ENCODE data around the gene GPR142. TPM values are rescaled to one million over a fixed set of nuclear protein-coding genes. Genes with fewer than 3 reads are reported as not detected.
"Not testable (repeated sequence)": the region's sequence is repeated elsewhere in the genome, so short reads cannot be mapped to it uniquely, and the experiment has no call there.

The GPR142 gene
- total RNA-seq, 1 donor from 2014 or later: not detected

DNA sequence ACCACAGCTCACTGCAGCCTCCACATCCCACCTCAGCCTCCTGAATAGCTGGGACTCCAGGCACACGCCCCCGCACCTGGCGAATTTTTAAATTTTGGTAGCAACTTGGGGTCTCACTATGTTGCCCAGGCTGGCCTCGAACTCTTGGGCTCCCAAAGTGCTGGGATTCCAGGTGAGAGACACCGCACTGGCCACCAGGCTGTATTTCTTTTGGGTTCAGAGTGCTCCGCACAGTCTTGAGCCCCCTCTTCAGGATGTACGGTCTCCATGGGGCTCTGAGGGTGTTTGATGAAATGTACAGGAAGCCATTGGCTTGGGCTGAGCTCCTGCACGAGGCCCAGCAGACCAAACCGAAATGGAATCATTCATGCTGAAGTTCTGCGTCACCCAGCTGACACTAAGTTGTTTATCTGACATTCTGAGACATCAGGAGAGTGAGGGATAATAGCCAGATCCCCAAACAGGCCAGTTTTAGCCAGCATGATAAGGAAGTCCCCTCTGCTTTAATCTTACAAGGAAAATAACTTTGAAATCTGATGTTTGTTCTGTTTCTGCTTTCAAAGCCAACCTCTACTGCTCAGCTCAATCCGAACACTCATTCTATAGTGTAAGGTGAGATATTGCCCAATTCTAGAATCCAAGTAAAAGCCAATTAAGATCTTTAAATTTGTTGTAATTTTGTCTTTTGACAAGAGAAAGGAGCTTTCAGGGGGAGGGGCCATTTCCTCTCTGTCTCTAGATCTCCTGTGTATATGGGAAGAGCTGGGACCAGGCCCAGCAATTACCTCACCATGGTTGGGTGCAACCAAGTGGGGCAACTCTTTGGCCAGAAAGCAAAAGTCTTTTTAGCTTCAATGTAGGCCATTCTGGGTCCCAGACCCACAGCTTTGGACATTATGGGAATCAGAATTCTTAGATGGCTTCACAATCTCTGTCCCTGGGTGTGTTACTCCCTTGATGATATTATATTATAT is 23.7 kb downstream of the GPR142 start:
- DNase-seq (ENCODE audit: extremely low read depth, low read depth, low spot score): no peak

DNA sequence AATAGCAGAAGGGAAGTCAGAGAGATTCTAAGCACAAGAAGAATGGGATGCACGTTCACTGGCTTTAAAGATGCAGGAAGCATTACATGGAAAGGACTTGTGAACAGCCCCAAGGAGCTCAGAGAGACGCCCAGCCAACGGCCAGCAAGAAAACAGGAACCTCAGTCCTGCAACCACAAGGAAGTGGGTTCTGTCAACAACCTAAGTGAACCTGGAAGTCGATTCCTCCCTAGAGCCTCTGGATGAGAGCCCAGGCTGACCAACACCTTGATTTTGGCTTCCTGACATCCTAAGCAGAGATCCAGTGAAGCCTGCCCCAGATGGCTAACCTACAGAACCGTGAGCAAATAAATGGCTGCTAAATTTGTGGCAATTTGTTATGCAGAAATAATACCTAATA is 24.5 kb downstream of the GPR142 start:
- DNase-seq (ENCODE audit: extremely low read depth, low read depth, low spot score): no peak

DNA sequence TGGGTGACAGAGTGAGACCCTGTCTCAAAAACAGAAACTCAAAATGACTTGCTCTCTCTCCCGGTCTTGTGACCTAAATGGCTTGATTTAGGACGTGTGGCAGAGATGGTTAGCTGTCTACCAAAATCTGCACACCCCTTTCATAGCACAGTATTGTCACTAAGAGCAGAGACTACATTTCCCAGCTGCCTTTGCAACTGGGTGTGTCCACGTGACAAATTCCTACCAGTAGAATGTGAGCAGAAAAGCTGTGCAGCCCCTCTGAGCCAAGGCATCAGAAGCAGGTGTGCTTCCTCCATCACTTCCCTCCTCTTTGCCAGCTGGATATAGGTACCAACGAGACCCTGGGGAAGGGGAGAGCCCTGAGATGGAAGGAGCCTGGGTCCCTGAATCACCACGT is 25.5 kb downstream of the GPR142 start:
- no peak for DNase-seq (ENCODE audit: extremely low read depth, low read depth, low spot score)

DNA sequence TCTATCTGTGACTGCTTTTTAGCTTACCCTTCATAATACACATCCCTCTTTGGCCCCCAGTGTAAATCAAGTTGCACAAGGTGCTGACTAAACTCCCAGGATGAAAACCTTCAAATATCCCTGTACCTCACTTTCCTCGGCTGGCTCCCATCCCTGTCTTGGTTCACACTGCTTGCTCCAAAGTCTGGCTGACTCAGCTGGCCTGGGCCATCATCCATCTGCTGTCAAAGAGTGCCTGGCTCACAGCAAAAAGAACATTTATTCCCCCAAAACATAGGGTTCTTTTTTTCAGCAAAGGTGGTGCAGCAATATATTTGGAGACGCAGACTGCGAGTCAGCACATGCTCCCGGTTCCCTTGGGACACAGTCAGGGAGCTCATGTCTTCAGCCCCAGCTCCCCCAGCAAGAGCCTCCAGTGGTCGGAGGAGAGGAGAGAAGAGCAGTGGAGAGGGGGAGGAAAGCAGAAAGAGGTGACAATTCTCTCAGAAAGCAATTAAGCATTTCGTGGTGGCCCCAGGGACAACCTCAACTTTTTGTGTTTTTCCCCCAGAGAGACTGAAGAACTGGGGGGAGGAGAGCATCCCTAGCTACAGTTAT is 26.1 kb downstream of the GPR142 start:
- no peak for DNase-seq (ENCODE audit: extremely low read depth, low read depth, low spot score)

DNA sequence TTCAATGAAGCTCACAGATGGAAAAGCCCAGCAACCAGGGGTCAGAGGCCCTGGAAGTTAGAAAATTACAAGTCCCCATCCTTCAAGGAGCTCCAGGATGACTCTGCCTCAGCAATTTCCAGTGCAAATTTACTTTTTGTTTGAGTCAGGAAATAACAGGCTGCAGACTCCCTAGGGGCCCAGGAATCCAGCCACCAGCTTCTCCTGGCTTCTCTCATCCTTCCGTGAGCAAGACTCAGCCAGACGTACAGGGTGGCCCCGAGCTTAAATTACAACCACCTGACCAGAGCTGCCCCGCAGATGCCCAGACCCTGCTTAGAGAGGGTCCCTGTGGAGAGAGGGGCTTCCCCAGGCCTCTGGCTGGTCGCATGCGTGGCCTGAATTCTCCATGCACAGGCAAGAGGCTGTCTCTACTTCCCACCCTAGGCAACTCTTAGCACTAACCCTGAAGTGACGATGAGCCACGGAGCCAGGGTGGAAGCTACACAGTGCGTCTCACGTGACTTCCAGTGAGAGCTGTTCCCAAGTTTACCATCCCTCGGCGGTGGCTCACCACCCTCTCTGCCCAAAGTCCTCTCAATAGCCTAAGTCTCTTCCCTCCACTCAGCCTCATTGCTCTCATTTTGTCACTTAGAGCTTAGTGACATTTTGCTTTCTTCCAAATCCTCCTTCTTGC is 27.1 kb downstream of the GPR142 start:
- no peak for DNase-seq (ENCODE audit: extremely low read depth, low read depth, low spot score)

DNA sequence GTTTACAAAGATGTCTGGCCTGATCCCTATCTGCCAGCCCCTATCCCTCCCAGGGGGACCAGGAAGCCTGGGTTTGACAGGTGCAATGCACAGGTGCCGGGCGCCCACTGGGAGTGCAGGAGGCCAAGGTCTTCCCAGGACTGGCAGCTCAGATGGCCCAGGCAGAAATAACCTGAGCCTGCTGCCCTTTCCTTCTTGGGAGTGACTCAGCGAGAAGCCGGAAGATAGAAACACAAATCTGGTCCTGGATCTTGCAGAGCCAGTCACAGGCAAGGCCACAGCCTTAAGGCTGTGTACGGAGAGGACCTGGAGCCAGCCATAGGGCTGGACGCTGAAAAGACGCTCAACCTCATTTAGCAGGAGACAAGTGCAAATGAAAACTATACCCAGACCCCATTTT is 27.7 kb downstream of the GPR142 start:
- DNase-seq (ENCODE audit: extremely low read depth, low read depth, low spot score): no peak

DNA sequence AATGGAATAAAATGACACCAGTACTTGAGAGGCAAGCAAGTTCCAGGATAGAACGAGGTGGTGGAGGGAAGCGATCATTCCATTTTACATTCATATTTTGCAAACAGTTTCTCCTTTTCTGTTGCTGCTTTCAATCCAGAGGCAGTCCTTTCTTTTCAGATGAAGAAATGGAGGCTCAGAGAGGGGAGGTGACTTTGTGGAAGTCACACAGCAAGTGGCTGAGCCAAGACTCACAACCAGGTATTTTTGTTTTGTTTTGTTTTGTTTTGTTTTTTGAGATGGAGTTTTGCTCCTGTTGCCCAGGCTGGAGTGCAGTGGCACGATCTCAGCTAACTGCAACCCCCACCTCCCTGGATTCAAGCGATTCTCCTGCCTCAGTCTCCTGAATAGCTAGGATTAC is 29.3 kb downstream of the GPR142 start:
- no peak for DNase-seq (ENCODE audit: extremely low read depth, low read depth, low spot score)

DNA sequence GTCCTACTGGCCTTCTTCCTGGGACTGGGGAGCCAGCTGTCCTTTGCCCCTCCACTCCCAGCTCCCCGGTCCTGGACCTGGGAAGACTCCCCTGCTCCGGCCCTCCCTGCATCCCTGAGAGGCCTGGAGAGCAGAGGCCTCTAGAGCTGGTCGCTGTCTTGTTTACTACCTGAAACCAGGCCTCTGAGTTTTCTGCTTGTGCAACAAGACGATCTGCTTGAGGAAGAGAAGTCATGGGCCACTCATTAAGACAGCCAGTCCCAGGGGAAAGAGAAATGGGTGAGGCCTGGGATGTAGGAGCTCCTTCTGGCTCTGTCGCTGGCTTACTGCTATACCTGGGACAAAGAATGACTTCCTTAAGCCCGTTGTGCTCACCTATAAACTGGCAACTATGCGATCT is 34.7 kb downstream of the GPR142 start:
- DNase-seq (ENCODE audit: extremely low read depth, low read depth, low spot score): no peak

DNA sequence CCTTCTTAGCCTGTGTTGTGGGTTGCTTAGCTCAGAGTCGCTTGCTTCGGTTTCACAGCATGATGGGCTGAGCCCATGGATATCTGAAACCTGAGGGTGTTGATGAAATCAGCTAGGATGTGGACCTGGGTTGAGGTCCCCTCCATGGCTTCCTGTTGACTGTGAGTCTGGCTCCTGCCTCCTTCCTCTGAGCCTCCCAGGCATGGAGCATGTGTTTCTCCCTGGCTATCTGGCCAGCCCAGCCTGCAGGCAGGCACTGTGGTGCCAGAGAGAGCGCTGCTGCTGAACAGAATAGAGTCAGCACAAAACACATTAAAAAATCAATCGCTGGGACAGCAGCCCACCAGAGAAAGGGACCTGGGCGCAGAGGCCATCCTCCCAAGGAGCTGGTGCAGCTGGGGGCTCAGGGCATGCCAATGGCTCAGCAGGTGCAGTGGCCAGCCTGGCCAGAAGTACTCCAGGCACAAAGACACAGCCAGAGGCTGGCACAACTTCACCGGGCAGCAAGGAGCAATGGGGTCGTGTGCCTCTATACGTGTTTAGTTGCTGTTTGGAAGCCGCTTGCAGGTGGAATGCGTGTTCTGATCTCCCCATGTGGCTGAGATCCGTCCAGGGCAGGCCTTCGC is 36.3 kb downstream of the GPR142 start:
- DNase-seq (ENCODE audit: extremely low read depth, low read depth, low spot score): no peak

DNA sequence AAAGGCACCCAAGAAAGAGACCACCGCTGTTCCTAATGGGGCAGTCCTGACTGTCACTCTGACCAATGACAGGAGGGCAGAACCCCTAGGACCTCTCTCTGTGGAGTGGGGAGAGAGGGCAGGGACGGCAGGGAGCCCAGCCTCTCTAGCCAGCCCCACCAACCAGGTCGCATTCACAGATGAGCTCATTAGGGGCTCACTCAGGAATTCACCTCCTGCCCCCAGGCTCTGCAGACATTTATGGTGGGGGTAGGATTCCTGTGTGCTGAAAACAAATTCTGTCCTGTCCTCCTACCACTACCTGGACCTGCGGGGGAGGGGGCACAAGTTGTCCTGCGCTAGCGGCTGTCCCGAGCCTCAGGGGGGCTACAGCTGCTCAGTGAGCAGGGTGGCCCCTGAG is 36.9 kb downstream of the GPR142 start:
- no peak for DNase-seq (ENCODE audit: extremely low read depth, low read depth, low spot score)

DNA sequence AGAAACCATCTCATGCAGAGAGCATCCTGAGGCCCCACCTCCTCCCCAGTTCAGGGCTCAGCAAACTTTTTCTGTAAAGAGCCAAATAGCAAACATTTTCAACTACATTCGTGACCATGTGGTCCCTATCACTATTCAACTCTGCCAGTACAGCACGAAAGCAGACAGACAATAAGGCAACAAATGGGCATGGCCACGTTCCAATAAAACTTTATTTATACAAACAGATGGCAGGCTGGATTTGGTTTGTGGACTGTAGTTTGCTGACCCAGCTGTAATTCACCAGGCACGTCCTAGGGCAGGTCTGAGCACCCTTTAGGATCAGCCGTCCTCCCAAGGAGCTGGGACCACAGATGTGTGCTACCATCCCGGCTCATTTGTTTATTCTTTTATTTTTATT is 37.5 kb downstream of the GPR142 start:
- no peak for DNase-seq (ENCODE audit: extremely low read depth, low read depth, low spot score)

DNA sequence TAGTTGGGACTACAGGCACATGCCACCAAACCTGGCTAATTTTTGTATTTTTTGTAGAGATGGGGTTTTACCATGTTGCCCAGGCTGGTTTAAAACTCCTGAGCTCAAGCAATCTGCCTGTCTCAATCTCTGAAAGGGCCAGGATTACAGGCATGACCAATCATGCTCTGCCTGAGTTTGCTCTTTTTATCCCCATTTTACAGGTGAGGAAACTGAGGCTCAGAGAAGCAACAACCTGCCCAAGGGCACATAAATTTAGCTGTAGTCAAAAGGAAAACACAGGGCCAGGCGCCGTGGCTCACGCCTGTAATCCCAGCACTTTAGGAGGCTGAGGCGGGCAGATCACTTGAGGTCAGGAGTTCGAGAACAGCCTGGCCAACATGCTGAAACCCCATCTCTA is 38.0 kb downstream of the GPR142 start:
- DNase-seq (ENCODE audit: extremely low read depth, low read depth, low spot score): not testable (repeated sequence)

DNA sequence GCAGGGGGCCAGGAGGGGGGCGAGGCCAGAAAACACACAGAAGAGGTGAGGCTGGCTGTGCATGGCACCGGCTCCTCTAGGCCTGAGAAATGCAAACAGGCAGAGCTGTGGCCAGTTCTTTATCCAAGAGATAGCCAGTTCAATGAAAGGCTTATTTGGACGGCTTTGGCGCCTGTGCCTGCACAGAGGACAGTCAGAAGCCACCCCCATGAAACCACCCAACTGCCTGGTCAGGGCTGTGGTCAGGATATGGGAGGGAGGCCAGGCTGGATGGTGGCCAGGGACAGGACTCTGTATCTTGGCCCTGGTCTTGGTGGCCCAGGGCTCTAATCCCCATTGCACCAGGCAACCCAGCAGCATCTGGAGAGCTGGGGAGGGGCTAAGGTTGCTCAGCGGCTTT is 40.1 kb downstream of the GPR142 start:
- no peak for DNase-seq (ENCODE audit: extremely low read depth, low read depth, low spot score)

DNA sequence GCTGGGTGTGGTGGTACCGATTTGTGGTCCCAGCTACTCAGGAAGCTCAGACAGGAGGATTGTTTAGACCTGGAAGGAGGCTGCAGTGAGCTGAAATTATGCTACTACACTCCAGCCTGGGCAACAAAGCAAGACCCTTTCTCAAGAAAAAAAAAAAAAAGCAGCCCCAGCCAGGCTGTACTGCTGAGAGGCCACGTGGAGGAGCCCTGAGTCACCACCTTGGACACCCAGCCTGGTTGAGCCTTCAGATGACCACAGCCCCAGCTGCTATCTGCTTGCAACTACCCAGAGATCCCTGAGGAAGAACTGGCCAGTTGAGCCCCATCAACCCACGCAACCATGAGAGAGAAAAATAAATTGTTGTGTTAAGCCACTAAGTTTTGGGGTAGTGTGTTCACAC is 41.0 kb downstream of the GPR142 start:
- DNase-seq (ENCODE audit: extremely low read depth, low read depth, low spot score): no peak

DNA sequence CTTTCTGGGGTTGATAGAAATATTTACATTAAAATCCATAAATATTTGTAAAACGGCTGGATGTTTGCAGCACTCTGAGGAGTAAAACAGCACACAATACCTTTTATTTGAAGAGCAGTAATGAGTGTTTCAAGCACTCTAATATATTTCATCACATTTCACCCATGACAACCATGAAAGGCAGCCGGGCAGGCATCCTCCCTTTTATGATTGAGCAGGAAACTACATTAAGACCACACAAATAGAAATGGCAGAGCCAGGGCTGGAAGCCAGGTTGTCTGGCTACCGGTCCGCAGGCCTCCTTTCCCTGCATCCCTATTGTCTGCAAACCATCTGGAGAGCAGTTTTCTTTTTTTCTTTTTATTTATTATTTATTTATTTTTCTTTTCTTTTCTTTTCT is 41.5 kb downstream of the GPR142 start:
- no peak for DNase-seq (ENCODE audit: extremely low read depth, low read depth, low spot score)

DNA sequence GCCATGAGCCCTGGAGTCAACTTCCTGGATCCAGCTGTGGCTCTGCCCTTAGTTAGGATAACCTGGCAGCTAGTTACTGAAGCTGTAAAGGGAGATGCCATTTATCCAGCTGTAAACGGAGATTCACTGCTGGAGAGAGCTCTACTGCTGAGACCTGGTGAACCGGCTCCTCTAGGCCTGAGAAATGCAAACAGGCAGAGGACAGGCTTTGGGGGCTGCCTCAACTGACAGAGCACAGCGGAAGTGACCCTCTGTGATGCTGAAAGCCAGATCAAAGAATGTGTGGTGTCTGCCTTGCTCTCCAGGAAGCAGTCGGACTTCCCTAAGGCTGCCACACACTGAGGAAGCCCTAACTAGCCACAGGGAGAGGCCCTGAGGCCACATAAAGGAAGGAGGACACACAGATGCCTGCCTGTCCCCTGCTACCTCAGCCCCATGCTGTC is 42.7 kb downstream of the GPR142 start:
- no peak for DNase-seq (ENCODE audit: extremely low read depth, low read depth, low spot score)

DNA sequence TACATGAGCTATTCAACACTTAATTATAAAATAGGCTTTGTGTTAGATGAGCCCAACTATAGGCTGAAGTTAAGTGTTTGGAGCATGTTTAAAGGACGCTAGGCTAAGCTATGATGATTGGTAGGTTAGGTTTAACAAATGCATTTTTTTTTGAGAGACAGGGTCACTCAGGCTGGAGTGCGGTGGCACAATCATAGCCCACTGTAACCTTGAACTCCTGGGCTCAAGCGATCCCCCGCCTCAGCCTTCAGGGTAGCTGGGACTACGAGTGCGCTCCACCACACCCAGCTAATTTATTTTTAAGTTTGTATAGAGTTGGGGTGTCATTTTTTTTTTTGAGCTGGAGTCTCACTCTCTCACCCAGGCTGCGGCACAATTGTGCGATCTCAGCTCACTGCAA is 45.3 kb downstream of the GPR142 start:
- DNase-seq (ENCODE audit: extremely low read depth, low read depth, low spot score): no peak

DNA sequence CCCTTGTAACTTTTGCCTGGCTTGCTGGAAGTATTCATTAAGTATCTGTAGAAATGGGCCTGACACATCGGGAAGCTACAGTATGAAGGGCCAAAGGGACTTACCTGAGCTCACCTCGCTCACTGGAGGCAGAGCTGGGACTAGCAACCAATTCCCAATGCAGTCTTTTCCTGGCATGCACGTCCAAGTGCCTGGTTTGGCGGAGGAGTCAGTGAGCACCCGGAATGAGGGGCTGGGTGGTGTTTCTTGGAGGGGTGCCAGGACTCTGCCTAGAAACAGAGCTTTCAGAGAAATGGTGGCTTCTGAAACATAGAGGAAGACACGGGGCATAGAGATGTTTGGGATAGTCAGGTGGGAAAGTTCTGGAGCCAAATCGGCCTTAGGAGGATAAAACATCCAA is 46.2 kb downstream of the GPR142 start:
- no peak for DNase-seq (ENCODE audit: extremely low read depth, low read depth, low spot score)

DNA sequence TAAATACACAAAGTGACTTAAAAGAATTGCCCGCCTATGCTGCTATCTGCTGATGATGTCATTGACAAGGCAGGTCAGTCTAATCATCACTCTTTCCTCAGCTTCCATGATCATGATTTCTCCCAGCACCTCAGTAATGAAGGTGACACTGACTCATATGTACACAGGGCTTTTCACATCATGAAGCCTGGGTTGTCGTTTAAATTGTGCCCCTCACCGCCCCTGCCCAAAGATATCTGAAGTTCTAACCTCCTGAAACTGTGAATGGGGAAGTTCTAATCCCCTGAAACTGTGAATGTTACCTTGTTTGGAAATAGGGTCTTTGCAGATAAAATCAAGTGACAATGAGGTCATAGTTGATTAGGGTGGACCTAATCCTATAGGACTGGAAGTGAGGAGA is 47.2 kb downstream of the GPR142 start:
- DNase-seq (ENCODE audit: extremely low read depth, low read depth, low spot score): no peak

DNA sequence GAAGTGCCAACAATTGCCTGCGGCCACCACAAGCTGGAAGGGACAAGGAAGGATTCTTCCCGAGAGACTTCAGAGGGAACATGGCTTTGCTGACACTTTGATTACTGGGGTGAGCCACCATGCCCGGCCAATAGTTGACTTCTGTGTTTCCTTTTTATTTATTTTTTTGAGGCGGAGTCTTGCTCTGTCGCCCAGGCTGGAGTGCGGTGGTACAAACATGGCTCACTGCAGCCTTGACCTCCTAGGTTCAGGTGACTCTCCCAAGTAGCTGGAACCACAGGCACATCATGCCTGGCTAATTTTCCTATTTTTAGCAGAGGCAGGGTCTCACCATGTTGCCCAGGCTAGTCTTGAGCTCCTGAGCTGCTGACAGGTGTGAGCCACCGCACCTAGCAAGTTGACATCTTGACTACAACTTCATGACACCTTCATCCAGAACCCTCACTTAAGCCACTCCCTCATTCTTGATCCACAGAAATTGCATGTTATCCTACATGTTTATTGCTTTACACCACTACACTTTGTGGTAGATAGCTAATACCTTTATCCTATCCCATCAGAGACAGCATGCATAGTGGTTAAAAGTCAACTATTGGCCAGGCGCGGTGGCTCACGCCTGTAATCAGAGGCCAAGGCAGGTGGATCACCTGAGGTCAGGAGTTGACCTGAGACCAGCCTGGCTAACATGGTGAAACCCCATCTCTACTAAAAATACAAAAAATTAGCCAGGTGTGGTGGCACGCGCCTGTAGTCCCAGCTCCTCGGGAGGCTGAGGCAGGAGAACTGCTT is 48.5 kb downstream of the GPR142 start:
- DNase-seq (ENCODE audit: extremely low read depth, low read depth, low spot score): no peak
